Measurements from ENCODE around the gene IRF4.

GRCh38 chr6:392441-393390 lies 1.2 kb downstream of the IRF4 start:
- TF ChIP-seq EZH2phosphoT487 (IDR thresholded peaks at IDR 0.05) (peak; percentile 99), CTCF (IDR thresholded peaks at IDR 0.05) (no peak)
